SU-DHL-6 (cell line): ENCODE data around the gene MYO10.

ENCODE experiments used
- CTCF ChIP-seq: fragments of 200-600 bp; sonication (generic); IDR thresholded peaks from one replicate; pipeline ENCODE4 v1.5.1; 2017; ENCODE audit warnings: antibody characterized with exemption, mild to moderate bottlenecking, low read length, moderate library complexity; ENCODE audit not compliant: insufficient read depth, poor library complexity, severe bottlenecking
- EZH2phosphoT487 ChIP-seq: fragments of 200-600 bp; sonication (generic), shearing (Covaris generic); conservative IDR thresholded peaks from 2 replicates; pipeline ENCODE4 v1.6.1; 2018; ENCODE audit warnings: mild to moderate bottlenecking, antibody characterized with exemption, low read length, moderate library complexity, mixed read lengths

GRCh38 chr5:16781828-16782626, 154.1 kb downstream of the MYO10 start:
- no peak for TF ChIP-seq CTCF
- TF ChIP-seq EZH2phosphoT487 = no peak
